Thyroid gland (tissue), 4 donors: ENCODE data around the gene P2RX7. TPM values are rescaled to one million over a fixed set of nuclear protein-coding genes. Genes with fewer than 3 reads are reported as not detected.

Experiments
- DNase-seq, 2 donors: peaks; one replicate each; pipeline ENCODE4 v3.0.0-alpha.2; 2019
- H3K27ac ChIP-seq, 3 donors: fragments of 200-600 bp; sonication (generic); 1 replicate in 2 of 3; 2 replicates in 1 of 3; pipeline ENCODE4 v1.5.1; 2016 to 2019; ENCODE audit warnings: mild to moderate bottlenecking in 1 of 3, moderate library complexity in 1 of 3
- H3K27me3 ChIP-seq: fragments of 200-600 bp; sonication (generic); one replicate; pipeline ENCODE4 v1.5.1; 2019
- H3K36me3 ChIP-seq, 2 donors: fragments of 200-600 bp; sonication (generic); one replicate each; pipeline ENCODE4 v1.5.1; 2016 to 2019
- H3K4me1 ChIP-seq, 2 donors: fragments of 200-600 bp; sonication (generic); one replicate each; pipeline ENCODE4 v1.5.1; 2017 to 2019
- H3K4me3 ChIP-seq, 3 donors: fragments of 200-600 bp; sonication (generic); replicated peaks in 1 of 3; 1 replicate in 2 of 3; 2 replicates in 1 of 3; pipeline ENCODE4 v1.5.1; 2016; ENCODE audit warnings: mild to moderate bottlenecking in 1 of 3
- H3K9me3 ChIP-seq: fragments of 200-600 bp; sonication (generic); one replicate; pipeline ENCODE4 v1.5.1; 2017
- POLR2A ChIP-seq, 2 donors: fragments of 450-650 bp; IDR thresholded peaks; one replicate each; pipeline ENCODE4 v1.6.1; 2017; ENCODE audit warnings: antibody characterized with exemption in 2 of 2, mild to moderate bottlenecking in 2 of 2, moderate library complexity in 1 of 2
- WGBS, 2 donors: methylation state at CpG; one replicate each; pipeline ENCODE4 v1.1.5; 2017; 5-methylcytosine and 5-hydroxymethylcytosine counted together
- intact Hi-C: fragments of 100-400 bp; cut with DNase I; formaldehyde crosslinking; loops from one replicate; pipeline ENCODE4 v1.15.1; 2023
- total RNA-seq, 4 donors: library from RNA; depleted of rRNA; stranded (reverse); fragments of >200 nt; gene quantifications; one replicate each; pipeline ENCODE4 v1.2.3, GENCODE V29; 2016
- TF ChIP-seq, protein P1 (sequence below), 6 experiments: fragments of 200-600 bp in 3 of 6; fragments of 450-650 bp in 3 of 6; sonication (generic) in 3 of 6; IDR thresholded peaks; one replicate each; pipeline ENCODE4 v1.5.1; 2016 to 2019; ENCODE audit warnings: antibody characterized with exemption in 6 of 6, mild to moderate bottlenecking in 2 of 6, inconsistent platforms in 1 of 6, moderate library complexity in 1 of 6

P2RX7 gene
- total RNA-seq, 4 donors from 2014 or later, result 0.44 to 1.5 (median 0.73) TPM

DNA sequence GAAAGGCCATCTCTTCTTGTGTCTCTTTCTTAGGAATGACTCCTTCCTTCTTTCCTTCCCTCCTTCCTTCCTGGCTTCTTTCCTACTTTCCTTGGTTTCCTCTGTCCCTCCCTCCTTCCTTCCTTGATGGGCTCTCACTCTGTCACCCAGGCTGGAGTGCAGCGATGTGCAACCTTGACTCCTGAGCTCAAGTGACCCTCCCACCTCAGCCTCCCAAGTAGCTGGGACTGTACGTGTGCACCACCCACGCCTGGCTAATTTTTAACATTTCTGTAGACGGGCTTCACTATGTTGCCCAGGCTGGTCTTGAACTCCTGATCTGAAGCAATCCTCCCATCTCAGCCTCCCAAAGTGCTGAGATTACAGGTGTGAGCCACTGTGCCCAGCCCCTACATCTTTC, 10.9 kb upstream of the P2RX7 start:
- TF ChIP-seq POLR2A (IDR thresholded peaks at IDR 0.05), result no peak
- TF ChIP-seq, protein P1, sequence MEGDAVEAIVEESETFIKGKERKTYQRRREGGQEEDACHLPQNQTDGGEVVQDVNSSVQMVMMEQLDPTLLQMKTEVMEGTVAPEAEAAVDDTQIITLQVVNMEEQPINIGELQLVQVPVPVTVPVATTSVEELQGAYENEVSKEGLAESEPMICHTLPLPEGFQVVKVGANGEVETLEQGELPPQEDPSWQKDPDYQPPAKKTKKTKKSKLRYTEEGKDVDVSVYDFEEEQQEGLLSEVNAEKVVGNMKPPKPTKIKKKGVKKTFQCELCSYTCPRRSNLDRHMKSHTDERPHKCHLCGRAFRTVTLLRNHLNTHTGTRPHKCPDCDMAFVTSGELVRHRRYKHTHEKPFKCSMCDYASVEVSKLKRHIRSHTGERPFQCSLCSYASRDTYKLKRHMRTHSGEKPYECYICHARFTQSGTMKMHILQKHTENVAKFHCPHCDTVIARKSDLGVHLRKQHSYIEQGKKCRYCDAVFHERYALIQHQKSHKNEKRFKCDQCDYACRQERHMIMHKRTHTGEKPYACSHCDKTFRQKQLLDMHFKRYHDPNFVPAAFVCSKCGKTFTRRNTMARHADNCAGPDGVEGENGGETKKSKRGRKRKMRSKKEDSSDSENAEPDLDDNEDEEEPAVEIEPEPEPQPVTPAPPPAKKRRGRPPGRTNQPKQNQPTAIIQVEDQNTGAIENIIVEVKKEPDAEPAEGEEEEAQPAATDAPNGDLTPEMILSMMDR (IDR thresholded peaks at IDR 0.05), result no peak
- Histone ChIP-seq H3K27me3 (no peaks in the 10 kb centered on the region), H3K4me1 (no peaks in the 10 kb centered on the region), H3K9me3 (no peaks in the 10 kb centered on the region), H3K36me3 (no peaks in the 10 kb centered on the region), H3K4me3 (no peak overlapping the region), H3K27ac (no peak overlapping the region)
- no peak for DNase-seq
- WGBS, 2 donors, result 70 to 76% methylated on average over 4 of the region's 4 CpGs
- intact Hi-C loops, result no loop called here

DNA sequence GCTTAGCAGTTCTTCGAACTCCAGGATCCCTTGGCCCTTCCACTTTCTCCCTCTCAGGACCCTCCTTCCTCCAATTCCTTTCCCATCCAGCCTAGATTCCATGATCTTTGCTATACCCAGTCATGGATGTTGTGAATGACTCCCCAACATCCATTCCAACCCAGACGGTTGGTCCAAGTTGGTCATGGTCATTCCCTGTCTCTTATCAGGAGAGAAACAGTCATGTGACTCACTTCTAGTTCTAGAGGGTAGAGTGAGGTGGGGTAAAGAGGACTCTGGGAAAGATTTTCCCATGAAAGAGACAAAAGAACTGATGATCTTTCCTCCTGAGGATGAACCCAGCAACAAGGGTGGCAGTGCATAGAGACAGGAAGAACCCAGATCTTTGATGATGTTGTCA, 9.2 kb upstream of the P2RX7 start:
- H3K27ac ChIP-seq, result no peak overlapping the region
- H3K27me3 ChIP-seq, result no peaks in the 10 kb centered on the region
- DNase-seq, result no peak
- intact Hi-C loops, result no loop called here
- 87 to 89% methylated on average over 2 of the region's 2 CpGs for WGBS, 2 donors
- no peak for TF ChIP-seq POLR2A (IDR thresholded peaks at IDR 0.05)
- TF ChIP-seq, protein P1 (IDR thresholded peaks at IDR 0.05), result no peak
- H3K4me1 ChIP-seq, result no peaks in the 10 kb centered on the region
- no peaks in the 10 kb centered on the region for H3K36me3 ChIP-seq
- no peaks in the 10 kb centered on the region for H3K9me3 ChIP-seq
- no peak overlapping the region for H3K4me3 ChIP-seq

DNA sequence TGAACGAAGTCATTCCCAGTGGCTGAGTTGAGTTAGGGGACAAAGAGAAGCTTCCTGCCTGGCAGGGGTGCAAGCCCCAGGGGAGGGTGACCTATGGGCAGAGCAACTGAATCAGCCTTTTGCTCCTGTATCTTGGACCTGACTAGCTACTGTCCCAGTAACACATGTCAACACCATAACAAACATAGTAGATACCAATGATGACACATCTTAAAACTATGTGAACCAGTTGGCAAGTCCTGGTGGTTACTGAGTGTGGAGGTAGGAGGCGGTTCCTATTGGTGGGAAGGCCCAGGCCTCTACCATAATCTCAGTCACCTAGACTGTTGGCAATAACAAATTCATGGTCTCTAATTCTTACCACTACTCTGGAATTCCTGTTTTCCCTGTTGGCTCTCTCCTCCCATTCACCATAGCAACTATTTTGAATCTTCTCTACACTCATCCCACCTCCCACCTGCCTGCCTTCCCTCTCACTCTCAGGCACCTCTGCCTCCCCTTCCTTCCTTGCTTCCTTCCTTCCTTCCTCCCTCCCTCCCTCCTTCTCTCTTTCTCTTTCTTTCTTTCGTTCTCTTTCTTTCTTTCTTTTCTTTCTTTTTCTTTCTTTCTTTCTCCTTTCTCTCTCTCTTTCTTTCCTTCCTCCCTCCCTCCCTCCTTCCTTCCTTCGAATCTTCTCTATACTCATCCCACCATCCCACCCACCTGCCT, 8.1 kb upstream of the P2RX7 start:
- 78 to 81% methylated on average over 4 of the region's 4 CpGs for WGBS, 2 donors
- H3K27me3 ChIP-seq, result no peaks in the 10 kb centered on the region
- intact Hi-C loops, result no loop called here
- H3K4me3 ChIP-seq, result no peak overlapping the region
- H3K9me3 ChIP-seq, result no peaks in the 10 kb centered on the region
- no peak overlapping the region for H3K27ac ChIP-seq
- H3K36me3 ChIP-seq, result no peaks in the 10 kb centered on the region
- TF ChIP-seq, protein P1 (IDR thresholded peaks at IDR 0.05), result no peak
- TF ChIP-seq POLR2A (IDR thresholded peaks at IDR 0.05), result no peak
- H3K4me1 ChIP-seq, result no peaks in the 10 kb centered on the region
- no peak for DNase-seq

DNA sequence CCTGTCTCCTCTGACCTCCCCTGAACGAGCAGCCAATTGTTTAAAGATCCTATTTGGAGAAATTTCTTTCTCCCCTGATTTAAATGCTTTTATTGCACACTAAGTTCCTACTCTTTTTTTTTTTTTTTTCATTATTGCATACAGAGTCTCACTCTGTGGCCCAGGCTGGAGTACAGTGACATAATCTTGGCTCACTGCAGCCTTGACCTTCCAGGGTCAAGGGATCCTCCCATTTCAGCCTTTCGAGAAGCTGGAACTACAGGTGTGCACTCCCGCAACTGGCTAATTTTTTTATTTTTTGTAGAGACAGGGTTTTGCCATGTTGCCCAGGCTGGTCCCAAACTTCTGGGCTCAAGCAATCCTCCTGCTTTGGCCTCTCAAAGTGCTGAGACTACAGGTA, 5.2 kb upstream of the P2RX7 start:
- H3K9me3 ChIP-seq, result no peaks in the 10 kb centered on the region
- no peak for DNase-seq
- intact Hi-C loops, result no loop called here

More for the DNA sequence above, 5.2 kb upstream of the P2RX7 start:
- 73 to 77% methylated on average over 3 of the region's 3 CpGs for WGBS, 2 donors
- TF ChIP-seq POLR2A (IDR thresholded peaks at IDR 0.05), result no peak
- TF ChIP-seq, protein P1 (IDR thresholded peaks at IDR 0.05), result no peak
- Histone ChIP-seq H3K36me3 (no peaks in the 10 kb centered on the region), H3K27me3 (no peaks in the 10 kb centered on the region), H3K4me1 (peaks cover 0 to under 1% of the 10 kb centered on the region in 2 donors), H3K4me3 (no peak overlapping the region), H3K27ac (no peak overlapping the region)
